Activated CD8-positive, alpha-beta memory T cell treated with anti-CD3 and anti-CD28 coated beads for 48 hours (primary cell): Measurements from ENCODE around the gene MDM1.

Experiments used
- DNase-seq, 3 experiments: peaks; one replicate each; pipeline ENCODE4 v3.0.0-alpha.2; 2020; ENCODE audit warnings: low read depth in 2 of 3, low spot score in 2 of 3

MDM1 gene

DNA sequence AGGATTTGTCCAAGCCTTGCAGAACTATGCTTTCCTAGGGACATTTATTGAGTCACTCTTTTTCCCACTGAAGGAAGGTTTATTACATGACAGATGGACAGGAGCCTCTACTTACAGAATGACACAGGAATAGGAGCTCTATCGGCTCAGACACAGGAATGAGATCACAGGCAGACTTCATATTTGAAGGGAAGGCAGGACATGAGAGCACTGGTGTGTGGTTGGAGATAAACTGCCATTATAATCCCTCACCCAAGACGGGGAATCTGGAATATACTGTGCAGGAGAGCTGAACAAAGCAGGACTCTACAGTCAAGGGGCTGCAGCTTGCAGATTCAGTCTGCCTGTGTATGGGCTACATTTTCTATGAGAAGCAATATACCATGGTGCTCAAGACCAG is 51.9 kb downstream of the MDM1 start:
- DNase-seq = no peak

DNA sequence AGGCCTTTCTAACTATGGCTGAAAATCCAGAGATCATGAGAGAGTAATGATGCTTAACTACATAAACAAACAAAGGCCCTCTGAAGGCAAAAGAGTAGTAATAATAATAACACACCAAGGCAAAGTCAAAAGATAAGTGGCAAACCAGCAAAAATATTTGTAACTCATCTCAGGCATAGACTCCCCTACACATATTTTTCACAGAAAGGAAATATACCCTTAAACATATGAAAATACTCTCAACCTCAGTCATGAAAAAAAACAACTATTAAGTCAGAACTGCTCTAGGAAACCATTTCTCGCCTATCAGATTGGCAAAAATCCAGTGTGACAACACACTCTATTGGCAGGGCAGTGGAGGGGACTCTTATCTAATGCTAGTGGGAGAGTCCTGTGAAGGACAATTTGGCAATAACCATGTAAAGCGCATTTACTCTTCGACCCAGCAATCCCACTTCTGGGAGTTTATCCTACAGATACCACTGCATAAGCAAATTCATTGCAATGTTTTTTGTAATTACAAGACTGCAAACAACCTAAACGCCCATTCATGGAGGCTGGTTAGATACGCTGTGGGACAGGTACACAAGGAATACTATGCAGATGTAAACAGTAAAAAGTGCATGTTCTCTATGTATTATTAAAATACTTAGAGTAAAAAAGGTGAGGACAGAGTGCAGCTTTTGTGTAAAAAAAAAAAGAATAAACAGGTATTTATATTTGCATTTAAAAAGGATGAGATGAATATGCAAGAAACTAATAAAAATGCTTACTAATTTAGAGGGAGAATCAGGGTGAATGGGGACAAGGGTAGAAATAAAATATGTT is 52.7 kb downstream of the MDM1 start:
- DNase-seq = no peak

DNA sequence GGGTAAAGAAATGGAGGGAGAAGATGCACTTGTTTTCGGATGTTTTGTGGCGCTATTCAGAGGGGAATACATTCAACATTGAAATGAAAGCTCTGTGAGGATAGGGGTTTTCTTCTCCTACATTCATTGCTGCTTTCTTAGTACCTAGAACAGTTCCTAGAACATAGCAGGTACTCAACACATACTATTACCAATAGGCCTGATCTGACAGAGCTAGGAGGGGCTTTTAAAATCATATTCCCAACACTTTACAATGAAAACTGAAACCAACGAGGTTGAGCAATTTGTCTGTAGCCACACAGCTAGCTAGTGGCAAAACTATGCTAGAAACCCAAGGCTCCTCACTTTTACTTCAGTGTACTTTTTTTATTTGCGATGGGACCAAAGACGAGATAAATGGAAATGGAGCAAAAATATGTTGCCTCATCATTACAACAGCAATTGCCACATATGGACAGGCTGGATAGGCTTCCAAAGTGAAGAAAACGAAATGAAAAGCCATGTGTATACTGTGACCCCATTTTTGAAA is 55.7 kb downstream of the MDM1 start:
- no peak for DNase-seq

- no peak for DNase-seq
Measured at GRCh38 chr12:68272732-68273131, 59.4 kb downstream of the MDM1 start.

GRCh38 chr12:68271346-68271745 is 60.8 kb downstream of the MDM1 start:
- no peak for DNase-seq

DNA sequence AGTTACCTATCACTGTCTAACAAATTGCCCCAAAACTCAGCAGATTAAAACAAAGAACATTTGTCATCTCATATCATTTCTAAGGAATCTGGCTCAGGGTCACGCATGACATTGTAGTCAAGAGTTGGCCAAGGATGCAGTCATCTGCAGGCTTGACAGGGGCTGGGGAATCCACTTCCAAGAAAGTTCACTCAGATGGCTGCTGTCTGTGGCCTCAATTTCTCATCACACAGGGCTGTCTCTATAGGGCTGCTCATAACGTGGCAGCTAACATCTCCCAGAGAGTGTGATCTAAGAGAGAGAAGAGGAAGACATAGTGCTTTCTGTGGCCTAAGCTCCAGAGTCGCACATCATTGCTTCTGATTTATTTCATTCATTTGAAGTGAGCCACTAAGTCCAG is 61.8 kb downstream of the MDM1 start:
- no peak for DNase-seq

DNA sequence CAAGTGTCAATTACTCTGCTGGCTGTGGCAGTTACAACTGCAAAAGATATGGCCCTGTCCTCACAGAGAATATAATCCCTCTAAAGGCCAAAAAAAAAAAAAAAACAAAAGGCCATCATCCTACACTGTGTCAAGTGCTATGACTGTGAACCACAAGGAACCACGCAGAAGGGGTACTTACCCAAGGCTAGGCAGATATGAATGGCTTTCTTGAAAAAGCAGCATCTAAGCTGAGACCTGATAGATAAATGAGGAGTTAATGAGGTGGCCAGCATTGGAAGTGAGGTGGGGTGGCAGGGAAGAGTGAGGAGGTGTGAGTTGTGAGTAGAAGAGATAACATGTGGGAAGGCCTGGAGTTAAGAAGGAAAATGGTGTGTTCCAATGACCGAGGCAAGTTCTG is 62.4 kb downstream of the MDM1 start:
- DNase-seq = no peak

- no peak for DNase-seq
Measured at GRCh38 chr12:68268967-68269366, 63.2 kb downstream of the MDM1 start.

- no peak for DNase-seq
Measured at GRCh38 chr12:68267892-68268396, 64.2 kb downstream of the MDM1 start.

GRCh38 chr12:68264857-68265256 is 67.3 kb downstream of the MDM1 start:
- no peak for DNase-seq

DNA sequence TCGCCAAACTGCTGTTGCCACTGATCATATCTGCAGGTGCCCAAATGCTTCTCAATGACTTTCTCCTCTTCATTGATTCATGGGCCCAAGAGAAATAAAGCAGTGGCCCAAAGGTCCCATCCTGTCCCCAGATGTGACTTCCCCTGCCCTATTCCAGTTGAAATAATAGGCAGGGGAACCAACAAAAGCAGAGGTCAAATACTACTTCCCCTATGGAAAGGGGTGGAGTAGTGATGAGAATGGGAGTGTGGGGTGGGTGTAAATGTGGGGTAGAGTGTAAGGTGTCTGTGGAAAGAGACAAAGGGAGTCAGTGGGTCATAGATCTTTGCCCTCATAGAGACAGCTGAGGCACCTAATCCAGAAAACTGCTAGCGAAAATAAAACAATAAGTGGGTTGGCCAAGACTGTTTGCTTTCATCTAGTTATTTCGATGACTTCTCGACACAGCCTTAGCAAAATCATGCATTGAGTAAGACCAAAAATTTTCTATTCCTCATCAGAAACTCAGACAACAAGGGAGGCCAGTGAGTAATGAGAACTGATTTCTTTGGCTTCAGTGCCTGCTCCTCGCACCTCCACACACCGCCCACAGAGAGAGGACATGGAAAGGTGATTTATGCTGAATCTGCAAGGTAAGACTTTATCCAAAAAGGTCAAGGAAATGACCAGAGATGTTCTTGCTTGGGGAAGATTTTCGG is 67.9 kb downstream of the MDM1 start:
- DNase-seq = no peak

GRCh38 chr12:68263366-68263765 is 68.8 kb downstream of the MDM1 start:
- no peak for DNase-seq

DNA sequence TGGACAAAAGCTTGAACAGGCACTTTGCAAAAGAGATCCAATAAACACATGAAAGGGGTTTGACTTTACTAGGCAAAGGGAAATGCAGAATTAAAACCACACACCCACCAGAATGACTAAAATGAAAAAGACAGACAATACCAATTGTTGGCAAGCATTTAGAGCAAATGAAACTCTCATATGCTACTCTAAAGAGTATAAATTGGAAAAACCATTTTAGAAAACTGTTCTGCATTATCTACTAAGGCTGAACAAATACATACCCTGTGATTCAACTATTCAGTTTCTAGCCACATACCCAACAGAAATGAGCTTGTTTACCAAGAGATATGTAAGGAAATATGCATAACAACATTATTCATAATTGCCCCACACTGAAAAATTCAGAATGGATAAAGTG is 70.3 kb downstream of the MDM1 start:
- DNase-seq = no peak

DNA sequence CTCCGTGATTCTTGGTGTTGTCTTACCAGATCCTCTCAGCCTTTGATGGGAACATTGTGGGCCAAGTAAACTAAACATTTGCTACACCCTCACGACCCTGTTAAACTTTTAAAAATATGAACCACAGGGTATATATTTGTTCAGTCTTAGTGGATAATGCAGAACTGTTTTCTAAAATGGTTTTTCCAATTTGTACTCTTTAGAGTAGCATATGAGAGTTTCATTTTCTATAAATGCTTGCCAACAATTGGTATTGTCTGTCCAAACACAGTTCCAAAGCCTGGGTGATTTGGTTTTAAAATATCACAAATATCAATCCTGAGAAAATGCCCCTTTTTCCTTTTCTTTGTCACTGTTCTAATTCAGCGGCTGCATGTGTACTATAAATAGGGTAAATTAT is 72.0 kb downstream of the MDM1 start:
- no peak for DNase-seq

- no peak for DNase-seq
Measured at GRCh38 chr12:68259318-68259940, 72.7 kb downstream of the MDM1 start.

- DNase-seq = no peak
Measured at GRCh38 chr12:68253504-68253903, 78.7 kb downstream of the MDM1 start, which contains the start of gene IL22. IL22 (minus strand) TSS chr12:68253604; CDS start chr12:68253448, 156 bp downstream.

- no peak for DNase-seq
Measured at GRCh38 chr12:68252077-68252476, 80.1 kb downstream of the MDM1 start.

DNA sequence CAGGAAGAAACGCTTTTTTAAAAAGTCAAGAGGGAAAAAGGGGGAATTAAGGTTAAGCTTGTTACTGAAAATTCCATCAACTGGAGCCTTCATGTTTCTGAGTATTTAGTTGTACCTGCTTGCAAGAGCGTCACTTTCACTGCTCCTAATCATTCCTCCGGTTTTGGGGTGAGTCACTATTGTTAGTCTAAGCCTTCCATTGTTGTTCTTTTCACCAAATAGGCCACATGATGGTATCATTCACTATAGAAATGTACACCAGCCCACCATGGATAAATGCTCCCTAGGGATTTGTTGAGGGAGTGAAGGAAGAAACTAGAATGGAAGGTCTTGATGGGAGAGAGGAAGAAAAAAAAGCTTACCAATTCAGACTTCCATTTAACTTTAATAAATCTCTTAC is 81.7 kb downstream of the MDM1 start:
- DNase-seq = no peak

GRCh38 chr12:68247785-68248184 is 84.4 kb downstream of the MDM1 start:
- no peak for DNase-seq

GRCh38 chr12:68246350-68246749 is 85.8 kb downstream of the MDM1 start:
- no peak for DNase-seq

GRCh38 chr12:68245180-68246021 is 86.8 kb downstream of the MDM1 start:
- no peak for DNase-seq
